ENCODE measurements around the gene ATP10D. TPM values are rescaled to one million over a fixed set of nuclear protein-coding genes. Genes with fewer than 3 reads are reported as not detected.
"Not testable (repeated sequence)": the region's sequence is repeated elsewhere in the genome, so short reads cannot be mapped to it uniquely, and the experiment has no call there.

ATP10D gene
- polyA plus RNA-seq, 4 donors, result 41.1 to 54.2 (median 48.0) TPM

- no peak for DNase-seq (ENCODE audit: low read depth in 4 of 4, low spot score in 2 of 4)
These were observed 1.2 kb downstream of the ATP10D start for GRCh38 chr4:47486231-47486673.

GRCh38 chr4:47486727-47487126, 1.7 kb downstream of the ATP10D start:
- DNase-seq (ENCODE audit: low read depth in 4 of 4, low spot score in 2 of 4), result not testable (repeated sequence)

GRCh38 chr4:47488706-47489105, 3.6 kb downstream of the ATP10D start:
- no peak for DNase-seq (ENCODE audit: low read depth in 4 of 4, low spot score in 2 of 4)

- DNase-seq (ENCODE audit: low read depth in 4 of 4, low spot score in 2 of 4), result no peak
These were observed 5.5 kb downstream of the ATP10D start for GRCh38 chr4:47490550-47490949.

GRCh38 chr4:47493238-47494123, 8.4 kb downstream of the ATP10D start:
- no peak for DNase-seq (ENCODE audit: low read depth in 4 of 4, low spot score in 2 of 4)

GRCh38 chr4:47494124-47494430, 9.0 kb downstream of the ATP10D start:
- DNase-seq (ENCODE audit: low read depth in 4 of 4, low spot score in 2 of 4), result no peak

- DNase-seq (ENCODE audit: low read depth in 4 of 4, low spot score in 2 of 4), result no peak
These were observed 13.8 kb downstream of the ATP10D start for GRCh38 chr4:47498899-47499298.

- DNase-seq (ENCODE audit: low read depth in 4 of 4, low spot score in 2 of 4), result no peak
These were observed 14.6 kb downstream of the ATP10D start for GRCh38 chr4:47499700-47500099.

- DNase-seq (ENCODE audit: low read depth in 4 of 4, low spot score in 2 of 4), result no peak
These were observed 15.7 kb downstream of the ATP10D start for GRCh38 chr4:47500776-47501175.

- DNase-seq (ENCODE audit: low read depth in 4 of 4, low spot score in 2 of 4), result no peak
These were observed 20.1 kb downstream of the ATP10D start for GRCh38 chr4:47505147-47505546.

GRCh38 chr4:47505666-47506065, 20.6 kb downstream of the ATP10D start:
- no peak for DNase-seq (ENCODE audit: low read depth in 4 of 4, low spot score in 2 of 4)

- DNase-seq (ENCODE audit: low read depth in 4 of 4, low spot score in 2 of 4), result no peak
These were observed 25.6 kb downstream of the ATP10D start for GRCh38 chr4:47510506-47511143.

- DNase-seq (ENCODE audit: low read depth in 4 of 4, low spot score in 2 of 4), result no peak
These were observed 28.4 kb downstream of the ATP10D start for GRCh38 chr4:47513461-47513860.

GRCh38 chr4:47519239-47519883, 34.3 kb downstream of the ATP10D start:
- no peak for DNase-seq (ENCODE audit: low read depth in 4 of 4, low spot score in 2 of 4)

- no peak for DNase-seq (ENCODE audit: low read depth in 4 of 4, low spot score in 2 of 4)
These were observed 40.2 kb downstream of the ATP10D start for GRCh38 chr4:47525154-47525819.

- DNase-seq (ENCODE audit: low read depth in 4 of 4, low spot score in 2 of 4), result no peak
These were observed 41.2 kb downstream of the ATP10D start for GRCh38 chr4:47526281-47526680.

- DNase-seq (ENCODE audit: low read depth in 4 of 4, low spot score in 2 of 4), result not testable (repeated sequence)
These were observed 43.6 kb downstream of the ATP10D start for GRCh38 chr4:47528646-47529045.

GRCh38 chr4:47530801-47531200, 45.7 kb downstream of the ATP10D start:
- DNase-seq (ENCODE audit: low read depth in 4 of 4, low spot score in 2 of 4), result no peak

- DNase-seq (ENCODE audit: low read depth in 4 of 4, low spot score in 2 of 4), result no peak
These were observed 46.3 kb downstream of the ATP10D start for GRCh38 chr4:47531241-47531953.

- DNase-seq (ENCODE audit: low read depth in 4 of 4, low spot score in 2 of 4), result no peak
These were observed 46.9 kb downstream of the ATP10D start for GRCh38 chr4:47531954-47532321.
